Stimulated activated CD4-positive, alpha-beta T cell treated with anti-CD3 and anti-CD28 coated beads, Interleukin-4, amount 100 ng/mL, for 1 hour (primary cell): ENCODE data around the gene ZNRF1.
A peak's percentile ranks its signal among the peaks of the same experiment; 100 is the strongest.

Experiments used
- DNase-seq: peaks from one replicate; pipeline ENCODE4 v3.0.0-alpha.2; 2020

The ZNRF1 gene

DNA sequence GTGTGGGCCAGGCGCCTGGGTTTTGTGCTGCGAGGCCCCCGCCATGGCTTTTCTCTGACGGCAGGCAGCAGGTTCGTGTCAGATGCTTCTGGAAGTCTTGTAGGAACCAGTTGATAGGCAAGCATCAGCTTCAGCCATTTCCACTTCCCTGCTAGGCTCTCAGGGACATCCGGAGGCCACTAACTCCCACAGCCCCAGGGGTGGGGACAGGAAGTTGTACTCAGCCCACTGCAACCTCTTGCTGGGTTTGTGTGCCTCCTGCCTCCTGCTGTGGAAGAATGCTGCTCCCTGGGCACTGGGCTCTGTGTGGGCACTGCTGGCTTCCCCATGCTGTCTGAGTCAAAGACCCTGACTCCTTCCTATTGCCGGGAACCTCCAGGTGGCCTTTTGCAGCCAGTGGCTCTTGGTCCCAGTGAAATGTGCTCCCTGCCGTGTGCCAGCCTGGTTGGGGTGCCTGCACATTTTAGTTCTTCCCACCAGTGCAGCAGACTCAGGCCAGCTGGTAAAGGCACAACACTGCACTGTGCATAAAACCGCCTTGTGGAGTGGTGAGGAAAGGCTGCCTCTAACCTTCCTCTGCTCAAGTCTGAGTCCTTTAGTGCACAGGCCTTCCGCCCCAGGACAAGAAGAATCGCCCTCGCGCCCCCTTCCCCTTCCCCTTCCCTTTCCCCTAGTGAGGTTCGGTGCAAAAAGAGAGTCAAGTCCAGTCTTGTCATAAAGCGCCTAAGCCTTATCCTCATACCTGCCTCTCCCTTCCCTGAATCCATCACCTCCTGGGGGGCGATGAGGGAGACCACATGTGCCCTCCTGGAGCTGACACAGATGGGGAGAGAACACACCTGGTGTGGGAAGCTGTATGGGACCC is 101.1 kb downstream of the ZNRF1 start:
- DNase-seq, result peak; percentile 33

- no peak for DNase-seq
Observed at GRCh38 chr16:75100603-75100990, 101.8 kb downstream of the ZNRF1 start.

GRCh38 chr16:75101635-75102034 is 102.8 kb downstream of the ZNRF1 start:
- DNase-seq, result no peak

DNA sequence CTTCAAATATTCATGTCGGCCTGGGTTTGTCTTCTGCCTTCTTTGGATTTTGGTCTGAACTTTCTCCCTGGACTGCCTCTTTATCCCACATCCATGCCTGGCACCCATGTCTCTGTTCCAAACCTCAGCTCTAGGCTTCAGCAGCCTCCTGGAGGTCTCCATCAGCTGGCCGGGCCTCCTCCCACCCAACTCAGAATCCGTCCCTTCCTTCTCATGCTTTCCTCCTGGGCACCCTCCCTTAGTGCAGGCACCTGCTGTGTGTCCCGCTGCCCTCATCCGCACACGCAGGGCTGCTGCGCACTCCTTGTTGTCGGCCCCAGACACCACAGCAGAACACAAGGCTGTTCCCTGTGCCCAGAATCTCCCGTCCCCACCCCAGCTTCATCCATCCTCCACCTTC is 103.8 kb downstream of the ZNRF1 start:
- no peak for DNase-seq

DNA sequence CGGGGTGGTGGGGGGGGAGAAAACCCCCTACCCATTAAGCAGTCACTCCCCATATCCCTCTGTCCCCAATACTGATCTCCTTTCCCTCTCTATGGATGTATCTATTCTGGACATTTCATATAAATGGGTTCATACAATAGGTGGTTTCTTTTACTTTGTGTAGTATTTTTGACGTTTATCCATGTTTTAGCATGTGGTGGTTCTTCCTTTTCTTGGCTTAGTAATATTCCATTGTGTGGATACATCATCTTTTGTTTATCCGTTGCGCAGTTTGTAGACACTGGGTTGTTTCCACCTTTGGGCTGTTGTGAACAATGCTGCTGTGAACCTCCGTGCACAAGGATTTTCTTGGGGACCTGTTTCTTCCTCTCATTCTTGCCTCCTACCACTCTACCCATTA is 105.2 kb downstream of the ZNRF1 start:
- no peak for DNase-seq

GRCh38 chr16:75104836-75105235 is 106.0 kb downstream of the ZNRF1 start:
- DNase-seq, result no peak

DNA sequence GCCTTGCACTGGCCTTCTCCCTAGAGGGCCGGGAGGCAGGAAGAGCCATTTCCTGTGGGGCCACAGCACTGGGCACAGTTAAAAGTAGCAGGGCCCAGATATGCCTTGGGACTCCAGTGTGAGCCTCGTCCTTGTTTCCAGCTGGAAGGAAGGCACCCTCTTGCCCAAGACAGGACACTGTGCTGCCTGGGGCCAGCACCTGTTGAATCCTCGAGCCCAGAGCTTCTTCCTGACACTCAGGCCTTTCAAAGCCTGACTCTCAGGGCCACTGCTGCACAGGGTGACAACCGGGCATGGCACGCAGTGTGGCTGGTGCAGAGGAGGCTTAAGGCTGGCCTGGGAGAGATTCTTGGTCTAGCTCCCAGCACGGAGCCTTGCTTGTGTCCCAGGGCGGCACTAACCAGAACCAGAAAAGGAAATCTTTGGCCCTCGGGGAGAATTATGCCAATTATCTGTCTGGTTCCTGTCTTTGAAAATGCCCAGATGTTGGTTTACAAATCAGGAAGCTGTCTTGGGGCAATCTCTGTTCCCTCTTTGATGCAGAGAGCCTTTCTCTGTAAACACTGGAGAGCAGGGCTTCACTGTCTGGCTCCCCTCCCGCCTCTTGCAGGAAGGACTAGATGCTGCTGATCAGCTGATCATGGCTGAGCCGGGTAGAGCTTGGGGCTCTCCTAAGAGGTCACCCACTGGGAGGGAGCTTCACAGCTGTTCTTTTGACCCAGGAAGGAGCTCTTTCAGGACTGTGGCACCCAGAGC is 106.7 kb downstream of the ZNRF1 start:
- no peak for DNase-seq

GRCh38 chr16:75106351-75107274 is 107.8 kb downstream of the ZNRF1 start:
- no peak for DNase-seq

GRCh38 chr16:75107505-75107904 is 108.7 kb downstream of the ZNRF1 start:
- DNase-seq, result no peak

DNA sequence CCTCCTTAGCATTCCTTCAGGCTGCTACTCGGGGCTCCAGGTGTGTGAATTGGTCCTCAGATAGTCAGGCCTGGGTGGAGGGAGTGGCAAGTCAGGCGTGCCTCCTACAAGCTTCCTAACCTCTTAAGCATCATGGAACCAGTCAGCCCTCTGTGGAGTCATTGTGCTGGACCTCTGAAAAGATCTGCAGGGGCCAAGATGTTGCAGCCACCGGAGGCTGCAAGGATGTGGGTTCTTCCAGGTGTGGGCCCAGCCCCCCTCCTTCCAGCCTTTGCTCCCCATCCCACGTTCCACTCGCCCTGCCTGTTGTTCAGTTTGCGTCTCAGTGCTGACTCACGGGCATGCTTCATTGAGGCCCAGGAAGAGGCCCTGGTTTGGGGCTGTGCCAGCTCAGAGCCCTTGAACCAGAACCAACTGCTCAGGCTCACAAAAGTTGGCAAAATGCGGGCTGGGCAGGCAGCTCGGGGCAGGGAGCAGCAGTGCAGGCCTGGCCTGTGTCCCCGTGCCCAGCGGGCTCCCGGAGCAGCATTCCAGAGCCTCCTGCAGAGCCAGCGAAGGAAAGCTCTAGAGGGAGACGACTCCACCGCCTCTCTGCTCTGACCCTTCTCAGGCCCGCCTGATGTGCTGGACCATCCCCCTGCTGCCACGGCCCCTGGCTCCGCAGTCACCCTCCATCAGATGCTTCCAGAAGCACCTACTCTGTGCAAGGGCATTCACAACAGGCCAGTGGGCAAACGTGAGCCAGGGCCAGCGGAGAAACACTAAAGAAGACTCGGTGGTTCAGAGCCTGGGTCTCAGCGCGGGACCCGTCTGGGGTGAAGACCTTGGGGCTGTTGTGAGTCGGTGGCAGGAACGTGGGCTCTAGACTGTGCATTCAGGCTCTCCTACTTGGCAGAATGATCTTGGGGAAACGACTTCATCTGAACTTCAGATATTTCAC is 110.2 kb downstream of the ZNRF1 start:
- peak; percentile 83 for DNase-seq

GRCh38 chr16:75109732-75110243 is 111.0 kb downstream of the ZNRF1 start:
- no peak for DNase-seq

GRCh38 chr16:75110637-75111513 is 112.1 kb downstream of the ZNRF1 start:
- peak; percentile 82 for DNase-seq

DNA sequence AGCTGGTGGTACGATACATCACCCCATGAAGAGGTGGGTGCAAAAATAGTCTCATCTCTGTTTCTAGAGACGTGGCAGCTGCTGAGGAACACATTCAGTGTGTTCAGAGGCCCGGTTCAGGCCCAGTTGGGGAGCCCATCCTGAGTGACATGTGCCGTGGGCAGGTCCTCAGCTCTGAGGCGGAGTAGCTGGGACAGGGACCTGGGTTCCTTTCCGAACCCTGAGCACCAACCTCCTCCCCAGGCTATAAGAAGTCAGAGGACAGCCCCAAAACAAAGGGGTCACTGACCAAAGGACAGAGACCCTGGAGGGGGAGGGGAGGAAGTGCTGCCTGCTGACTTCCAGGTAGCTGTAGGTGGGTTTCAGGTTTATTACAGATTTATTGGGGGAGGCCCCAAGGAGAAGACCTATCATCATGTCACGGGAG is 112.7 kb downstream of the ZNRF1 start:
- no peak for DNase-seq

GRCh38 chr16:75111961-75112733 is 113.3 kb downstream of the ZNRF1 start:
- no peak for DNase-seq

- DNase-seq, result no peak
Observed at GRCh38 chr16:75112734-75113491, 114.1 kb downstream of the ZNRF1 start.

GRCh38 chr16:75113541-75114121 is 114.8 kb downstream of the ZNRF1 start:
- DNase-seq, result no peak

GRCh38 chr16:75114179-75114945 is 115.5 kb downstream of the ZNRF1 start:
- DNase-seq, result no peak
